Measurements from ENCODE around the gene PTPN21.

Gene PTPN21

DNA sequence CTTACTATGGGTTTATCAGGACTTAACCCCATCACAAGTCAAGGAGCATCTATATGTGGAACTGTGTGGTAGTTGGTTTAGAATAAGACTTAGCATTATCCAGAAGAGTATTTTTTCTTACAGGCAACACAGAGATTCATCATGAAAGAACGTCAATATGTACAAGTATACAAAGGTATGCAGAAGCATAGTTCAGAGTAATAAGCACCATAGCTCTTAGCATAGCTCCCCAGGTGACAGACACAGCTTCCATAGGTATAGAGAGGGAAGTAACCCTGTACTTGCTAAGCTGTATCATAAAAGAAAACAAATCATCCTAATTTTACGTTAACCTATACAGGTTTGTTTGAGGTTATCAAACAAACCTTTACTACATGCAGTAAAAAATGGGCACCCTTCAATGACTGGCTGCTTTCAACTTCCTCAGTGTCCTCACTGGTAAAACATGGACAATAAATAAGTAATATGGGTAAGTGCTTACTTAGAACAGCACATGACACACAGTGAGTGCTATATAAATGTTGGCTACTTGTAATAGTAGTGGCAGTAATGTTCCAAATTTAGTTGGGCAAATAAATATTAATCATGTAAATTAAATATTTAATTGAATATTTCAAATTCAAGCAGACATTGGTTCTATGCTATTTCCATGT, 50.9 kb downstream of the PTPN21 start:
- DNase-seq, result no peak

GRCh38 chr14:88502740-88503139, 52.1 kb downstream of the PTPN21 start:
- DNase-seq, result no peak

DNA sequence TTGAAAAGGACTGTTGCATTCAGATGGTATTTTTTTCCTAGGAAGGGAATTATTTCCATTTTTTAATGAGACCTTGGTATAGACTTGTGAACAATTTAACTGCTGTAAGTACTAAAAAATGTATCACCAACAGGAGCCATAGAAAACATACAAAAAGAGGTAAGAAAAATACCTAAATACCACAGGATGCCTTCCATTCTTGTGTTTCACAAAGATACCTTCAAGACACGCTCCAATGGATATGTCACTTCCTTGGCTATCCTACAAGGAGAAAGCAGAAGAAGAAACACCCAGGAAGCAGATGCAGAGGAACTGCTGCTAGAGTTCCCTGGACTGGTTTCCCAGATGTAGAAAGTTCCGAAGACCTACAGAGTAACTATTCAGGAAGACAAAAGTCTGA, 54.2 kb downstream of the PTPN21 start:
- no peak for DNase-seq

- DNase-seq, result no peak
Observed at GRCh38 chr14:88499225-88499624, 55.6 kb downstream of the PTPN21 start.

DNA sequence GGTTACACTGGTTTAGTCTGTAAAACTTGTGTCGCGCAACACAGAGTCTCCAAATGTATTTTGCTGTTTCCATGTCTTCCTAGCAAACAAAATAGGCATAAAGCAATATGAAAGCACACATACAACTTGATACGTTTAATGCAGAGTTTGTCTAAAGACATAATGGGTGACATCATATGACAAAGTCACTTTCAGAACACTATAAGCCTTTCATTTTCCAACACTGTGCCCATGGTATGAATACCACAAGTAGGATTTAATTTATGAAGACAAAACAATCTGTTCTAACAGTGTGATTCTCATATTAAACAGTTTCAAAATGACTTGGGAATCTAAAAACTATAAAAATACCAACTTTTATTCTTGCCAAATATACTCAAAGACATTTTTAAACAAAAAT, 58.4 kb downstream of the PTPN21 start:
- DNase-seq, result no peak

GRCh38 chr14:88493392-88494185, 61.2 kb downstream of the PTPN21 start:
- DNase-seq, result no peak

- peak; percentile 68 for DNase-seq
Observed at GRCh38 chr14:88492272-88493089, 62.3 kb downstream of the PTPN21 start.

DNA sequence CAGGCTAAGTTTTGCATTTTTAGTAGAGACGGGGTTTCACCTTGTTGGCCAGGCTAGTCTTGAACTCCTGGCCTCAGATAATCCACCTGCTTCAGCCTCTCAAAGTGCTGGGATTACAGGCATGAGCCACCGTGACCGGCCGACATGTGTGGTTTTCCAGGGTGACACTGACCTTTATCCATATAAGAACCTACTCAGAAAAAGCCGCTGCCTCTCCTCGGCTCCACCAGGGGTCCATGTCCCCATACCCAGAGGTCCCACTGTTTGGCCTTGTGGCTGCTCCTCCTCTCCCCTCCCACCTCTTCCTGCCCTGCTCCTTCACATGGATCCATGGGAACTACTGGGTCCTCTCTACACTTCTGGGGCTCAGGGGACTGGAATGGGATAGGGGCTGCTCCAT, 64.6 kb downstream of the PTPN21 start:
- DNase-seq, result no peak

DNA sequence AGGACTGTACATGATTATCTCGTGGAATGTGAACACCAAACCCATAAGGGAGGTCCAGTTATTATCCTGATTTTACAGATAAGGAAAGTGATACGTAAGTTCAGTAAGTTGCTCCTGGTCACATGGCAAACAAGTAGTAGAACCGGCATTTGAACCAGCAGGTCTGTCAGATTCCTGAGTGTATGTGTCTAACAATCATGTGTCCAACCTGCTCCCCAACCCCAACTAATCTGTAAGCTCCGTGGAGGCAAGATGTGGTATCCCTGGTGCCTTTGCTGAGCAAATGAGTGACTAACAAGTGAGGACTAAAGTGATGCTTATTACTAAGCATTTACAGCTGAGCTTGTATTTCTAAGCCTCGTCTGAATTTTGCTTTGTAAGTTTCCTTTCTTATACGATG, 65.9 kb downstream of the PTPN21 start:
- DNase-seq, result no peak

GRCh38 chr14:88488081-88488480, 66.7 kb downstream of the PTPN21 start:
- DNase-seq, result no peak

DNA sequence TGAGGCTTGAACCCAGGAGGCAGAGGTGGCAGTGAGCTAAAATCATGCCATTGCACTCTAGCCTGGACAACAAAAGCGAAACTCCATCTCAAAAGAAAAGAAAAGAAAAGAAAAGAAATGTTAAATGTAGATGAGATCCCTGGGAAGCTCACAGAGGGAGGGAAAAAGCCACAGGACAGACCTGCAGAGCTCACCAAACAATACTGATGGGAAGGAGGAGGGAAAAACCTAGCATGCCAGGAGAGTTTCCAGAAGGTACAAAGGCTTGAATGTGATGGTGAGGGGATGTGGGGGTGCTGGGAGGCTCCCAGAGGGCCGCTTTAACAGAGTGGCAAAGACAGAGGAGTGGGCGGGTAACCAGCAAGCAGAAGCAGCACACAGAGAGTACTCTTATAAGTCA, 72.3 kb downstream of the PTPN21 start:
- DNase-seq, result no peak

DNA sequence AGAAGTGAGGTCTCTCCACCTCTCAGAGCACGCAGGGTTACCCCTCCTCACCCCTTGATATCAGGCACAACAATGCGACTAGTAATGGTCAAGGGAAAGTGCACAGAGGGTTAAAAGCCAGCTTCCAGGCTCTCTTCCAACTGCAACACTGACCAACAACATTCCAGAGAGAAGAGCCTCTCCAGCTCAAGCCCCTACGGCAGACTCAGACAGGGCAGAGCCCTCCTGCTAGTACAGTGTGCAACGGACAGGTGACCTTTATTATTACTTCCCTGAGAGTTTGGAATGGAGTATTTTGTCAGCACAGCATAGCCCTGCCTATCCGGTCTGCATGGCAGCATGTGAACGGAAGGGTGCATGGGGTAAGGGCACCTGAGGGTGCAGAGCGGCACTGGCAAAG, 73.0 kb downstream of the PTPN21 start:
- no peak for DNase-seq

DNA sequence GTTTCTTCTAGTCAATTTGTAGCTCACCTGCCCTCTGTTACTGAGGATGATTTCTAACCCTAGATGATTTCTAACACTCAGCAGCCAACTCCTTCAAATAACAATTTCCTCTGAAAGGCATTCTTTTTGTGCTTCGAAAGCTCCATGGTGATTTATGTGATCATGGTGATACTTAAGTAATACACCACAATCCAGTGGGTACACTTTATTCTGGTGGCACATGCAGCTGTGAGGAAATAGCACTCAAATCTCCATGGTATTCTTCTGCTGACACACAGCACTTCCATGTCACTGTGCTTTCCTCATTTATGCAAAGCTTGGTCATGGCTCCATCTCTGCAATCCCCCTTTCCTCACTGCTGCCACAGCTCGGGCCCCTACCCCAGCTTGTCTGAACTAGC, 73.7 kb downstream of the PTPN21 start:
- DNase-seq, result no peak

GRCh38 chr14:88479574-88479987, 75.2 kb downstream of the PTPN21 start:
- no peak for DNase-seq

DNA sequence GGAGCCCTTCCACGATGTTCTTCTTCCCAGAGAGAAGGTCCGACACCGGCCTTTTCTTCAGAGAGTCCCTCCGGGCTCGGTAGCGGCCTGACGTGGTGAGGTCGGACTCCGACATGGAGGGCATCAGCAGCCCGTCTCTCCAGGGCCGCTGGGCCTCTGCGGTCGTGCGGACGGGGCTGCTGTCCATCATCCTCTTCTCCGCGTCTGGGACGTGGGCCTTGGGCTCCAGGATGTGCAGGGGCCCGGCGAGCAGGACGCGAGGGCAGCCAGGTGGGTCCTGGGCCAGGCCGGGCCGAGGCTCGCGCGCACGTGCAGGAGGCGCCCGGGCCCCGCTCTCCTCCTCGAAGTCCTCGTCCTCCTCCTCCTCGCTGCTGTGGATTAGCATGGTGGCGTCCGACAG, 75.9 kb downstream of the PTPN21 start:
- DNase-seq, result no peak

DNA sequence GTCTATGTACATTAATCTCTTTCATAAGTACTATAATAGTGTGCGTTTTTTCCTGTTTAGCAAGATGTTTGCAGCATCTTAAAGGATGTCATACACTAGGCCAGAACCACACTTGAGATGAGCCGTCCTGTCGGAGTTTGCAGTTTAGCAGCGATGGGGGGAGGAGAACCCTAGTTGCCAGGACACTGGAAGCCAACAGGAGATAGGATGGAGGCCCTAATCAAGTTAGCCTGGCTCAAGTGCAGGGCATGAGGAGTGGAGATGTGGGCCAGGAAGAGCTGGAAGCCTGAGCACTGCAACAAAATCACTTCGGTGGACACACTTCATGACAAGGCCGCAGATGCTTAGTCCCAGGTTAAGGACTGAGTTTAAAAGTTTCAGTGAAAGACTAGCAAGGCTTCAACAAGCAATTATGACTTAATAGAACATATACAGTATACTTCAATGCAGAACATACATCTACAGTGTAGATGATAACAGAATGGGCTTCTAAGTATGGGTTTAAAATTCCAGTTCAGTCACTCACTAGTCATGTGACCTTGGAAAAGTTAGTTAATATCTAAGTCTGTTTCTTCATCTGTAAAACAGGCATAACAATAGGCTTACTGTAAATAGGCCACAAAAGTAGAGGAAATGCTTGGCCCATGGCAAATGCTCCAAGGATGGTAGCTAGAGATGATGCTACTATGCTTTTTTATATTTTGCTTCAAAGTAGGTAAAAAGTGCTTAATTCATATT, 77.1 kb downstream of the PTPN21 start:
- peak; percentile 5 for DNase-seq

GRCh38 chr14:88476825-88477224, 78.0 kb downstream of the PTPN21 start:
- DNase-seq, result no peak

DNA sequence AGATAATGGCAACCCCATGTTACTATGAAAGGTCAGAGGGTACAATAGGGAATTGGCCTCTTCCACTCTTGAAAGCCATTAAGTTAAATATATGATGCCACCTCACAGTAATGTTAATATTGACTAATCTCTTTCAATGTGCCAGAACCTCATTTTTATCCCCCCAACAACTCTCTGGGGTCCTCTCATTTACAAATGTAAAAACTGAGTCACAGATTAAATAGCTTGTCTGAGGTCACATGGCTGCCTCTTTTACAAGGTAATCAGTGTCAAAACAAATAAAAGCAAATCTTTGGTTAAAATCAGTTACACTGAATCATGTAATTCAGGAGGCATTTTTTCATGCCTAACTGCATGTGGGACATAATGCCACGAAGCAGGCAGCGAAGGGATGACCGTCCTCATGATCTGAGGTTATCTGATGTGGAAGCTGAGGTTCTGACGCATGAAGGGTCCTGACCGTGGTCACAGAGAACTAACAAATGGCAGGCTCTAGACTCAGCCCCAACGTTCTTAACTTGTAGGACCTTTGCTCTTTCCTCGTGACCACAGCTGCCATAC, 78.5 kb downstream of the PTPN21 start:
- DNase-seq, result no peak

DNA sequence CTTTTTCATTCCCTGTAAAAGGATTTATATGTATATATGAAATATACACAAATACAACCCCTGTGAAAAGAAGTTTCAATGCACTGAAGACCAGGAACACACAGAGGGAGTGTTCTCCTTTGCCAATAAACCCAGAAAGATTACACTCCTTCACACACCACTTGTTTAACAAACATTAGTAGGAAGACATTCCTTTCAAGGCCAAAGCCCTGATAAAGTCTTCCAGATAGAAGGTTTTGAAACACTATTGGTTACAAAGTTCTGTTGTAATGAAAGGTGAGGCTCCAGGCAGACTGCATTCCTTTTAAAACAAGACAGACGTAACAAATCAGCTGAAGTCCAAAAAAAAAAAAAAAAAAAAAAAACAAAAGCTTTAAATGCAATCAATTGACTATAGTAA, 81.0 kb downstream of the PTPN21 start:
- DNase-seq, result no peak

GRCh38 chr14:88470542-88471440, 84.0 kb downstream of the PTPN21 start:
- DNase-seq, result peak; percentile 39

DNA sequence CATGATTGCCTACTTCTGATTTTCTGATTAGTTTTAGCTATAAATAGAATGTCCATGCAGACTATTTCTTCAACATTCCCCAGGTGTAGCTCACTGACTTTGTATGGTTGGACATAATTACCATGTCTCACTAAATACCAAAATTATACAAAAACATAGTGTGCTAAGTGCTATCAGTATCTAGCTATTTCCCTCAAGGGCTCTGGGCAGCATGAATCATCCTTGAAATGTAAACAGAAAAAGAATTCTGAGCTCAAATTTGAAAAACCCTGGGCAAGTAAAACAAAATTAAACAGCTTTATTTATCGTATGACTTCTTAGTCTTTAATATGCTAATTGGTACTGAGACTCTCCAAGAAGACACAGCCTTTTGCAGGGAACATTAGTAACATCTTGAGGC, 86.4 kb downstream of the PTPN21 start:
- DNase-seq, result peak; percentile 75

- peak; percentile 29 for DNase-seq
Observed at GRCh38 chr14:88463318-88463717, 91.5 kb downstream of the PTPN21 start.
